Subcutaneous adipose tissue (tissue), 4 donors: Measurements from ENCODE around the gene TBX21. TPM values are rescaled to one million over a fixed set of nuclear protein-coding genes. Genes with fewer than 3 reads are reported as not detected.

Experiments used
- CTCF ChIP-seq: fragments of 450-650 bp; IDR thresholded peaks from one replicate; pipeline ENCODE4 v1.5.1; 2016; ENCODE audit warnings: low read depth, mild to moderate bottlenecking, control low read depth, antibody characterized with exemption, moderate library complexity
- total RNA-seq, 4 donors: library from RNA; depleted of rRNA; stranded (reverse); fragments of >200 nt; gene quantifications; one replicate each; pipeline ENCODE4 v1.1.0, GENCODE V29; 2016

TBX21 gene
- total RNA-seq, 4 donors from 2014 or later = 0.66 to 4.6 (median 2.8) TPM

DNA sequence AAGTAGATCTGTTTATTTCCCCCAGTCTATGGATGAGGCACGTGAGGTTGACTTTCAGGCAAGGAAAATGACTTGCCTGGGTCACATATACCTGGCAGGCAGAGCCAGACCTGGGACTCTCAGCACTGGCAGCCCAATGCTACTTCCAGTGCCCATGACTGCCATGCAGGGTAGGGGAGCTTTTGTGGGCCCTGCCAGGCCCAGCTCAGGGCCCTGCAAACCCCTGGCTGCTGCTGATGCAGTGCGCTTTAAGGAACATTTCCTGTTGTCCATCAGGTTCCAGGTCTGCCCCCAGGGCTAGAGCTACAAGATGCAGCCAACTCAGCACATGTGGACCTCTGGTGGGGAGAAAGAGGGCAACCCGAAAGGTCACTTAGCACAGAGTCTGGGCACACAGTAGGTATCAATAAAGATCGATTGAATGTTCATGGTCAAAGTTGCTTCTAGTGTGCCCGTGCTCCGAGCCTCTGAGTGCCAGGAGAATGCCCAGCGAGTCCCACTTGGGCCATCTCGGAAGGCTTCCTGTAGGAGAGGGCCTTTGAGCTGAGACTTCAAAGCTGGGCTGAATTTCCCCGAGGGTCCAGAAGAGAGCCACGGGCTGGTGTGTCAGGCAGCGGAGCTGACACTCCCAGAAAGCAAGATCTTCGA lies 513 bp upstream of the TBX21 start:
- no peak for TF ChIP-seq CTCF

- TF ChIP-seq CTCF = no peak
These were observed 806 bp downstream of the TBX21 start for GRCh38 chr17:47733674-47734410.

GRCh38 chr17:47735139-47735464 lies 2.1 kb downstream of the TBX21 start:
- TF ChIP-seq CTCF = no peak

GRCh38 chr17:47735536-47736011 lies 2.5 kb downstream of the TBX21 start:
- TF ChIP-seq CTCF = no peak

DNA sequence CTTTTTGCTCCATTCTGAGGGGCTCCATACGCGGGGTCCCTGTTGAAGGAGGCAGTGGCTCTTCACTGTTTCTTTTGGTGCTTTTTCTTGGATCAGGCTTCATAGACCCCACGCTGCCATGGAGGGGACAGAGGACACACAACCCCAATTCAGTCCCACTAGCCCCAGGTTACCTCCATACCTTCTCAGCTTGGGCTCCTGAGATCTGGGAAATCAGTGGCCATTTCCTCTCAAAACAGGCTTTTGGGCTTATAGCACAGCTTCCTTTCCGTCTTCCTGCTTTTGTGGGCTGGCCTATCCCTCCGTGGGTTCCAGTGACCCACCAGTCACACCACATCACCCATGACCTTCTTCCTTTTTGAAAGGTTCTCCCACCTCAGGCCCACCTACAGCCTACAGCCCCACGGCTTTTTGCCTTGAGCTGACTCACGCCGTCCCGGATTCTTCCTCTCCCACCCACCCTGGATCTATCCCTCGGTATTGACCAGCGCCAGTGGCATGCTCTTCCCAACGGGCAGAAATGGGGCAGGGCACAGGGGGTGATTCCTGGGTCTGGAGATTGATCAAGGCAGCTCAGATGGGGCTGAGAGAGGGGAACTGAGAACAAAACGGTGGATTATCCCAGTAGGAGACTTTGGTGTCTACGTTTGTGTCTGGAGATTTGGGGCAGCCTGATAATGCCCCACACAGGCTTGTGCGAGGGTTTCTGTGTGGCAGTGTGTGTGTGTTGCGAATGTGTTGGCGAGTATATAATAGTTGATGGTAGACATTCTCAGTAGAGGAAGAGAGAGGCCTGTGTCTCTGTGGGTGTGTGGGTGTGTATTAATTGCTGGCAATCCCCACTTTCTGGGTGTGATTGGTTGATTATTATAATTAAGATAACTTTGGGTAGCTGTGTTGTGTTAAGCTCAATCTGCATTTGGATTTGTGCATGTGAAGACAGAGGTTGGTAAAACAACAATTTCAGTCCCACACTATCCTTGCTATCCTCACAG lies 3.8 kb downstream of the TBX21 start:
- TF ChIP-seq CTCF = no peak

DNA sequence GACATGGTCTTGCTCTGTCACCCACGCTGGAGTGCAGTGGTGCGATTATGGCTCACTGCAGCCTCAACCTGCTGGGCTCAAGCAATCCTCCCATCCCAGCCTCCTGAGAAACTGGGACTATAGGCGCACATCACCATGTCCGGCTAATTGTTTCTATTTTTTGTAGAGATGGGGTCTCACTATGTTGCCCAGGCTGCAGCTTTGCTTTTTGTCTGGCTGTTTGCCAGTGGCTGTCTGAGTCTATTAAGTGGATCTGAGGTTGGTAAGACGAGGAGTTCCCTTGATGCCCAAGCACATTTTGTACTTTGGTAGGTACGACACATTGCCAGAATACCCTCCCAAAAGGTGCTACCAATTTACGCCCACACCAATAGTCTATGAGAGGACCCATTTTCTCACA lies 5.1 kb downstream of the TBX21 start:
- no peak for TF ChIP-seq CTCF

GRCh38 chr17:47739150-47739549 lies 6.1 kb downstream of the TBX21 start:
- TF ChIP-seq CTCF = no peak
